ENCODE data around the gene NOB1.

GRCh38 chr16:69761983-69762813, 7.5 kb upstream of the NOB1 start, which contains the start of gene WWP2:
- TF ChIP-seq EHMT2 (IDR thresholded peaks at IDR 0.05): no peak
- no peak; a peak in 1 of 4 replicates for TF ChIP-seq MAZ (CRISPR knock-in tag; conservative IDR thresholded peaks at IDR 0.05 in 1 of 2, IDR thresholded peaks at IDR 0.05 in 1 of 2)
- no peak for TF ChIP-seq ZBTB40 (IDR thresholded peaks at IDR 0.05)
- no peak for TF ChIP-seq ZBTB40 (CRISPR knock-in tag; IDR thresholded peaks at IDR 0.05)
- TF ChIP-seq KDM1A (IDR thresholded peaks at IDR 0.05): no peak
- peak; percentile 84 for TF ChIP-seq POLR2A (conservative IDR thresholded peaks at IDR 0.05)
- TF ChIP-seq CBX8 (IDR thresholded peaks at IDR 0.05; ENCODE audit: borderline replicate concordance, extremely low read depth, low read depth, low read length, poor library complexity, severe bottlenecking): no peak
- TF ChIP-seq EZH2 (IDR thresholded peaks at IDR 0.05; ENCODE audit: borderline replicate concordance, low read depth, low read length): no peak

All from K562 (cell line).